OCI-M1 (cell line): ENCODE results near the gene ARHGAP24.
A peak's percentile ranks its signal among the peaks of the same experiment; 100 is the strongest.
"Not testable (repeated sequence)": the region's sequence is repeated elsewhere in the genome, so short reads cannot be mapped to it uniquely, and the experiment has no call there.

Experiments
- DNase-seq: peaks from one replicate; lab custom pipeline; 2025; lab: John Stamatoyannopoulos, UW

ARHGAP24 gene

GRCh38 chr4:85862896-85863295 lies 387.9 kb downstream of the ARHGAP24 start:
- DNase-seq, result peak; percentile 75

GRCh38 chr4:85864259-85865205 lies 389.6 kb downstream of the ARHGAP24 start:
- DNase-seq, result no peak

- DNase-seq, result no peak
Measured at GRCh38 chr4:85865256-85865655, 390.3 kb downstream of the ARHGAP24 start.

- peak; percentile 36 for DNase-seq
Measured at GRCh38 chr4:85866508-85866907, 391.6 kb downstream of the ARHGAP24 start.

GRCh38 chr4:85867271-85867670 lies 392.3 kb downstream of the ARHGAP24 start:
- DNase-seq, result no peak

GRCh38 chr4:85869181-85869580 lies 394.2 kb downstream of the ARHGAP24 start:
- DNase-seq, result no peak

GRCh38 chr4:85870298-85871083 lies 395.5 kb downstream of the ARHGAP24 start:
- no peak for DNase-seq

- DNase-seq, result no peak
Measured at GRCh38 chr4:85873566-85873965, 398.6 kb downstream of the ARHGAP24 start.

- no peak for DNase-seq
Measured at GRCh38 chr4:85879518-85879917, 404.6 kb downstream of the ARHGAP24 start.

GRCh38 chr4:85883180-85883579 lies 408.2 kb downstream of the ARHGAP24 start:
- DNase-seq, result no peak

- DNase-seq, result no peak
Measured at GRCh38 chr4:85884251-85884650, 409.3 kb downstream of the ARHGAP24 start.

- no peak for DNase-seq
Measured at GRCh38 chr4:85886665-85887064, 411.7 kb downstream of the ARHGAP24 start.

- DNase-seq, result no peak
Measured at GRCh38 chr4:85889314-85889713, 414.4 kb downstream of the ARHGAP24 start.

GRCh38 chr4:85895755-85896154 lies 420.8 kb downstream of the ARHGAP24 start:
- no peak for DNase-seq

- DNase-seq, result no peak
Measured at GRCh38 chr4:85898231-85898630, 423.3 kb downstream of the ARHGAP24 start.

- no peak for DNase-seq
Measured at GRCh38 chr4:85901500-85901899, 426.6 kb downstream of the ARHGAP24 start.

- not testable (repeated sequence) for DNase-seq
Measured at GRCh38 chr4:85902647-85903046, 427.7 kb downstream of the ARHGAP24 start.

- DNase-seq, result no peak
Measured at GRCh38 chr4:85905761-85906160, 430.8 kb downstream of the ARHGAP24 start.

- no peak for DNase-seq
Measured at GRCh38 chr4:85907001-85907400, 432.1 kb downstream of the ARHGAP24 start.

GRCh38 chr4:85909851-85910250 lies 434.9 kb downstream of the ARHGAP24 start:
- no peak for DNase-seq

GRCh38 chr4:85910985-85911384 lies 436.0 kb downstream of the ARHGAP24 start:
- no peak for DNase-seq

GRCh38 chr4:85913931-85914694 lies 439.2 kb downstream of the ARHGAP24 start:
- no peak for DNase-seq
